GM21526 (cell line): ENCODE results near the gene SMC1B.
"Not testable (repeated sequence)": the region's sequence is repeated elsewhere in the genome, so short reads cannot be mapped to it uniquely, and the experiment has no call there.

Source experiments
- ATAC-seq: cut with Tn5 transposase; IDR thresholded peaks from one replicate; pipeline ENCODE4 v1.9.1; 2021; ENCODE audit warnings: moderate library complexity; ENCODE audit not compliant: unreplicated experiment, low FRiP score

The SMC1B gene, protein sequence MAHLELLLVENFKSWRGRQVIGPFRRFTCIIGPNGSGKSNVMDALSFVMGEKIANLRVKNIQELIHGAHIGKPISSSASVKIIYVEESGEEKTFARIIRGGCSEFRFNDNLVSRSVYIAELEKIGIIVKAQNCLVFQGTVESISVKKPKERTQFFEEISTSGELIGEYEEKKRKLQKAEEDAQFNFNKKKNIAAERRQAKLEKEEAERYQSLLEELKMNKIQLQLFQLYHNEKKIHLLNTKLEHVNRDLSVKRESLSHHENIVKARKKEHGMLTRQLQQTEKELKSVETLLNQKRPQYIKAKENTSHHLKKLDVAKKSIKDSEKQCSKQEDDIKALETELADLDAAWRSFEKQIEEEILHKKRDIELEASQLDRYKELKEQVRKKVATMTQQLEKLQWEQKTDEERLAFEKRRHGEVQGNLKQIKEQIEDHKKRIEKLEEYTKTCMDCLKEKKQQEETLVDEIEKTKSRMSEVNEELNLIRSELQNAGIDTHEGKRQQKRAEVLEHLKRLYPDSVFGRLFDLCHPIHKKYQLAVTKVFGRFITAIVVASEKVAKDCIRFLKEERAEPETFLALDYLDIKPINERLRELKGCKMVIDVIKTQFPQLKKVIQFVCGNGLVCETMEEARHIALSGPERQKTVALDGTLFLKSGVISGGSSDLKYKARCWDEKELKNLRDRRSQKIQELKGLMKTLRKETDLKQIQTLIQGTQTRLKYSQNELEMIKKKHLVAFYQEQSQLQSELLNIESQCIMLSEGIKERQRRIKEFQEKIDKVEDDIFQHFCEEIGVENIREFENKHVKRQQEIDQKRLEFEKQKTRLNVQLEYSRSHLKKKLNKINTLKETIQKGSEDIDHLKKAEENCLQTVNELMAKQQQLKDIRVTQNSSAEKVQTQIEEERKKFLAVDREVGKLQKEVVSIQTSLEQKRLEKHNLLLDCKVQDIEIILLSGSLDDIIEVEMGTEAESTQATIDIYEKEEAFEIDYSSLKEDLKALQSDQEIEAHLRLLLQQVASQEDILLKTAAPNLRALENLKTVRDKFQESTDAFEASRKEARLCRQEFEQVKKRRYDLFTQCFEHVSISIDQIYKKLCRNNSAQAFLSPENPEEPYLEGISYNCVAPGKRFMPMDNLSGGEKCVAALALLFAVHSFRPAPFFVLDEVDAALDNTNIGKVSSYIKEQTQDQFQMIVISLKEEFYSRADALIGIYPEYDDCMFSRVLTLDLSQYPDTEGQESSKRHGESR

DNA sequence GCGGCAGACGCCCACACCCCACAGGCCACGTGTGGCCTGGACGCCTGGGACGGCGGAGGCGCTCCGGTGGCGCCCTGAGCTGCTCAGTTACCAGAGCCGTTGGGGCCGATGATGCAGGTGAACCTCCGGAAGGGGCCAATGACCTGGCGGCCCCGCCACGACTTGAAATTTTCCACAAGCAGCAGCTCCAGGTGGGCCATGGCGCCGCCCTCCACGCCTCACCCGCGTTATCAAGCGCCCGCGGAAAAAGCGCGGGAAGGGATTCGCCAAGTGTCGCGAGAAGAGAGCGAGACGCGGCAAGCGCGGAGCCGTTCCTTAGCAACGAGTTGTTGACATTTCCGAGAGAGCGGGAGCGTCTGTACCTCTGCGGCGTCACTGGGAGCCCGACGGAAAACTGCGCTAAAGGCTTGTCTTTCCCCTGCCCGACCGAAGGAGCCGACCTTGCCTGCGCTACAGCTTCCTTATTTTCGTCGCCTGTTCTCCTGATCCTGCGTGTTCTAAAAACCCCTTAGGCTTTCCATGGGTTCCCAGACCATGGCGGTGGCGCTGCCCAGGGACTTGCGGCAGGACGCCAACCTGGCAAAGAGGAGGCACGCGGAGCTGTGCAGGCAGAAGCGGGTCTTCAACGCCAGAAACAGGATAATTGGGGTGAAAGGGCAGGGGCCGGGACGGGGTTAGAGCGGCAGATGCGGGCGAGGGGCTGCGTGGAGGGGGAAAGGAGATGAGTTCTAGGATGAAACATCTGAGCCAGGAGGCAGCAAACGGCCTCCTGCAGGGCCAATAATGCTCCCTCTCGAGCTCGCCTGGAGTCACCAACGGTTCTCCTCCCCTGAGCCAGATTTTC, at the start of gene SMC1B, which contains the start of gene RIBC2:
Gene SMC1B, minus strand, starts transcription at position 232 of the 844 bp plus-strand sequence. Its CDS starts 32 bp downstream, at position 200.
Gene RIBC2, plus strand, starts transcription at position 326 of the 844 bp plus-strand sequence. Its CDS starts 194 bp downstream, at position 520.
- ATAC-seq: no peak

DNA sequence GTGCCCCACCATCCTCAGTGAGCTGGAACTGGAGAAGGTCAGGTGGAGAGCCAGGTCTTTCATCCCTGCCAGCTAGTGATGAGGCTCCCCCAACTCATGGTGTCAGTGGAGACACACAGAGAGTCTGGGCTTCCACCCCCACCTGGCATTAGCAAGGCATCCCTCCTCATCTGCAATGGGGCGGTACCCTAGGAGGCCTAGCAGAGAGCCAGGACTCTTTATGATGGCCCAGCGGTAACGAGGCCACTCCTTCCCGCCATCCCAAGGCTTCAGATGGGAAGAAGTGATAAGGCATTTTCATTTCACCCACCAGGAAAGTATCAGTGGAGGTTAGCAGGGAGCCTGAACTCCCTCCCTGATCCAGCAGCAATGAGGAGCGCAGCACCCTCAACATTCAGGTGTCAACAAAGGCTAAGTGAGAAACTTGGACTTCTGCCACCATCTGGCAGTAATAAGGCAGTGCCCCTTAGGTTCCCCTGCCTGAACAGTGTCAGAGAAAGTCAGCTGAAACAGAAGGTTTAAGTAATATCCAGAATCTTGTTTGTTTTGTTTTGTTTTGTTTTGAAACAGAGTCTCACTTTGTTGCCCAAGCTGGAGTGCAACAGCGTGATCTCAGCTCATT, 48.7 kb upstream of the SMC1B start:
- no peak for ATAC-seq

DNA sequence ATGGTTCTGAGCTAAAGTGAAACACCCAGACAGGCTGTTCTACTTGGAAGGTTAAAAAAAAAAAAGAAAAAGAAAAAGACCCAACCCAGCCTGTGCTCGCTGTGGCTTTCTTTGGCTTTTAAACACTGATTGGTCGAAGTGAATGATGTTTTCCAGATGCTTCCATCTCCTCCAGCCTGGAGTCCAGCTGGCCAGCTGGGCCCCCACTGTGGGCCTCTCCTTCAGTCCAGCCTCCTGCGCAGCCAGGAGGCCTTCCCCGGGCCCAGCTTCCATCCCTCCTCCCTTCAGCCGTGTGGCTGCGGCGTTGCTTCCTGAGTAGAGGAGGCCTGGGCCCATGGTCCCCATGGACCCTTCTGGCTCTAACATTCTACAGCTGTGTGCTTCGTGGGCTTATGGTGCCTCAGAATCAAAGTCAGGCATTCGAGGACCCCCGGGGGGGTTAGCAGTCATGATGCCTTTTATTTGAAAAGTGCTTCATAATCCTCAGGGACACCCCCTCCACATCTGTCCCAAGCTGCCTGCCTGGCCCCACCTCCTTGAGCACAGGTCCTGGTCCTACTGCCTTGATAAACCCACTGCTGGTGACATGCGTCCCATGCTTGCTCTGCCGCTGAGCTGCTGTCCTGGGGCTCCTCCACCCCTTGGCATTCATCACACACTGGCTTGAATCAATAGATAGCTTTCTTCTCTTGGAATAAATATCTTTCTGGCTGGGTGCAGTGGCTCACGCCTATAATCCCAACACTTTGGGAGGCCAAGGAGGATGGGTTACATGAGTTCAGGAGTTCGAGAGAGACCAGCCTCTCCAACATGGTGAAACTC, 47.1 kb upstream of the SMC1B start:
- no peak for ATAC-seq

DNA sequence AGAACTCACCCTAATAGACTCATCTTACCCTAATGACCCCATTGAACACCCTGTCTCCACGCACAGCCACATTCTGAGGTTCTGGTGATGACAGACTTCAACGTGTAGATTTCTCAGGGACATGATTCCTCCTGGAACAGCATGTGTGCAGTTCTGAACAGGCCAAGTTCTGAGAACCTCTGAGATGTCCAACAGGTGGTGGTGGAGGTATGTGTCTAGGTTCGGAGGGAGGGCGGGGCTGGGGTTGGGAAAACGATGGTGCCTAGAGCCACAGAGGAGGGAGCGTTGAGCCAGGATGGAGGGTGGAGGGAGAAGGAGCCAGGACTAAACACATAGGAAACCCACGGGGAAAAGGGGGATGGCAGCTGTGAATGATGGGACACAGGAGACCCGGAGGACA, 45.8 kb upstream of the SMC1B start:
- ATAC-seq: no peak

DNA sequence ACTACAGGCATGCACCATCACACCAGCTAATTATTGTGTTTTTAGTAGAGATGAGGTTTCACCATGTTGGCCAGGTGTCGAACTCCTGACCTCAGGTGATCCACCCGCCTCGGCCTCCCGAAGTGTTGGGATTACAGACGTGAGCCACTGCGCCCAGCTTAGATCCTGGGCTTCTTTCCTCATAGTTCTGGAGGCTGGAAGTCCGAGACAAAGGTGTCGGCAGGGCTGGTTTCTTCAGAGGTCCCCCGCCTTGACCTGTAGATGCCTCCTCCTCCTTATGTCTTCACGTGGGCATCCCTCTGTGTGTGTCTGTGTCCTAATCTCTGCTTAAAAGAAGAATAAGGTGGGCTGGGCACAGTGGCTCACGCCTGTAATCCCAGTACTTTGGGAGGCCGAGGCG, 45.1 kb upstream of the SMC1B start:
- ATAC-seq: no peak

DNA sequence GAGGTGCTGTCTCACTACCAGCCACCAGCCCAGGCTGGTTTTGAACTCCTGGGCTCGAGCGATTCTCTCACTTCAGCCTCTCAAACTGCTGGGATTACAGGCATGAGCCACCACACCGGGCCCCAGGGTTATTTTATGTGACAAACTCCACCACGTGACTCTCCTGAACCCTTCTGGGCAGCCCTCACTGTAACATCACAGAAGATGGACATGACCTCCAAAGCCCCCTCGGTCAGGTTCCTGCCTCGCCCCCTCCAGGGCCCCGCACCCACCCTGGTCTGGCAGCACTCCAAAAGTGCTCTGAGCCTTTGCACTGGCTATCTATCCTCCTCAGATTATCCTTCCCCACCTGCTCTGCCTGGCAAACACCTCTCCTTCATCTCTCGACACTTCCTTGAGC, 43.4 kb upstream of the SMC1B start:
- no peak for ATAC-seq

DNA sequence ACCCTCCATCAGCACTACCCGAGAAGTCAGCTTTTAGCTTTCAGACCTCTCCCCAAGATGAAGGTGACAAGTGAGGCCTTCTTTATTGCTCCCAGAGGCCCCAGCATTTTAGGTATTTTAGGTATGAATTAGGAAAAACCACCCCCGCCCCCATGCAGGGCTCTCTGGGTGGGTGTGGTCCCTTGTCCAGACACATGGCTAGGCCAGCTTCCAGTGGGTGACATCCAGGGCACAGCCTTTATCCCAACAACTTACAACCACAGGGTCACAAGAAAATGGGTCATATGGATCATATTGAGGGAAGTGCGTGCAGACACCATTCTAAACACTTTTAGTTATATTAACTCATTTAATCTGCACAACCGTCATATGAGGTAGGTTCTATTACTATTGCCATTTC, 42.2 kb upstream of the SMC1B start:
- ATAC-seq: no peak

DNA sequence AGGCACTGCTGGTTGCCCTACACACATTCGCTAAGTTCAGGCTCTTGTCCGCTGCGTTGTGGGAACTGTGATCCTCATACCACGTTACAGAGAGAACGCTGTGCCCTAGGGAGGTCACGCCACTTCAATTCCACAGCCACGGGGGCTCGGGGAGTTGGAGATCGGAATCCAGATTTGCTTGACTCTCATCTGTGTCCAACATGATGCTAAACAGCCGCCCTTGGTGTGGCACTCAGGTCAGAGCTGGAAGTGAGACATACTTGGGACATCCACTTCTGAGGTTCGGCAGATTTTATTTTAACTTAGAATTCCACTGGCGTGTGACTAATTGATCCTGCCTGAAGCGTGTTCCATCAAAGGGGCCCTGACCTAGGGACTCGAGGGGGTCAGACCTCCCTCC, 41.8 kb upstream of the SMC1B start:
- no peak for ATAC-seq

DNA sequence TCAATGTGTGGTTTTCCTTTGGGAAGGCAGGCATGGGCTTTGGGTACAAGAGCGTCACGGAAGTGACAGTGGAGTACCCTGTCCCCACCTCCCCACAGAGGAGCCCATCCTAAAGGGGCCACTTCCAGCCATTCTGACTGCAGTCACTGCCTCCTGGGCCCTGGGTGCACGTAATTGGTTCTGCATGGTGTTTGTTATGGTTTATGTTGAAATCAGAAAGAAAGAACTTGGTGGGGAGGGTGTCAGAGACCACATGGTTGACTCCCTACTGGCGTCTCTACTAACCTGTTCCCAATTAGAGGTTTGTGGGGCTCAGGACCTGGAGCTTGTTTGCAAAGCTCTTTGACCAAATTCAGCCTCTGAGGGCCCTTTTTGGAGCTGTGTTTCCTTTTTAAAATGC, 40.9 kb upstream of the SMC1B start:
- ATAC-seq: no peak

DNA sequence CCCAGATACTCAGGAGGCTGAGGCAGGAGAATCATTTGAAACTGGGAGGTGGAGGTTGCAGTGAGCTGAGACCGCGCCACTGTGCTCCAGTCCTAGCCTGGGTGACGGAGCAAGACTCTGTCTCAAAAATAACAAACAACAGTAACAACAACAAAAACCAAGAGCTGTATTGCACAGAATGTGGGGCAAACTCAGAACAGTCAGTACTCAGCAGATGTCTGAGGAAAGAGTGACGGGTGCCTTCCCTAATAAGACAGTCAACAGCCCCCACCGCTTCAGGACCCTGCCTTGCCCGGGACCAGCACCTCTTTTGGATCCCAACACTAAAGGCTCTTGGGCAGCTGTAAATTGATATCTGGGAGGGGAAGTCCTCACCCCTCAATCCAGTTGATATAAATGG, 40.4 kb upstream of the SMC1B start:
- ATAC-seq: no peak

DNA sequence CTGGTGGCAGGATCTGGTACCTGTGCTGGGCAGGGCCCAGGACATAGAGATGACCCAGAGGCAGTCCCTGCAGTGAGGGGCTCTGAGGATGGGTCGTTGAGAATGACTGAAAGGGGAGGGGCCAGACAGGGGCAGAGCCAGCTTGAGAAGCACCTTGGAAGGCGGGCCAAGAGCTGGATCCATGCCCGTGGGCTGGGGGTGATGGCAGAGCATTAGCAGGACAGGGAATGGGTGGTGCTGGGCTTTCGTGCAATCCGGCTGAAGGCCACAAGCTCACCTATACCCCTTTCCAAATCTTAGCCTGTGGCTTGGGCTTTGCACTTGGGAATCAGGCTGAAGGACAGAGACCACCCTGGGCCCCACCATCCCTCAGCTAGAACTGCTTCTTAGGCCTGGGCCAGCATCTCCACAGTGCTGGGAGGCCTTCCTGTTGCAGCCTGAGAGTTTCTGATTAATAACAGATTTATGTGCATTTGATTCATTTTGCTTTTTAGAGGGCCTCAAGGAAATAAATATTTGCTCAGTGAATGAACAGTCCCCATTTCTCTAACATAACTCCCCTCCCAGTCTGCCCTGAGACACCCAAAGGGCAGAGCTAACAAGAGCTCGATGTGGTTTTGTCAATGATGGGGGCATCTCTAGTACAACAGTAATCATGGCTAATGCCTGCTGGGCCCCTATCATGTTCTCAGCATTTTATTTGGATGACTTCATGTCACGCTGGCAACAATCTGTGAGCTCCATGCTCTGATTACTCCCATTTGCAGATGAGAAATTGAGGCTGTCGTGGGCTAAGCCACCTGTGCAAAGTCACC, 39.4 kb upstream of the SMC1B start:
- ATAC-seq: no peak

DNA sequence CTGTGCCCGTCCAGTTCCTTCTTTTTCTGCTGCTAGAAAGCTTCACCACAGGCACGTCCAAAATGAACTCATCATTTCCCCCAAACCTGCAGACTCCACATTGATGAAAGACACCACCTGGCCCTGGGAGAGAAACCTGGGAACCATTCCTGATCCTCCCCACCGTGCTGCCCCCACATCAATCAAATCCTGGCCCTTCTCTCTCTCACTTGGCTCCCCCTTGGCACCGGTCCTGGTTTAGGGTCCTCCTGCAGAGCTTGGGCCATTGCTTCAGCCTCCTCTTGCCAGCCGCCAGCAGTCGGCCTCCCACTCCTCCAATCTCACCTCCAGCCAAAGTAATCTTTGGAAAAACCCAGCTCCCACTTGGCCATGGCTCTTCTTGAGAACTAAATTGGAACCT, 38.6 kb upstream of the SMC1B start:
- no peak for ATAC-seq

DNA sequence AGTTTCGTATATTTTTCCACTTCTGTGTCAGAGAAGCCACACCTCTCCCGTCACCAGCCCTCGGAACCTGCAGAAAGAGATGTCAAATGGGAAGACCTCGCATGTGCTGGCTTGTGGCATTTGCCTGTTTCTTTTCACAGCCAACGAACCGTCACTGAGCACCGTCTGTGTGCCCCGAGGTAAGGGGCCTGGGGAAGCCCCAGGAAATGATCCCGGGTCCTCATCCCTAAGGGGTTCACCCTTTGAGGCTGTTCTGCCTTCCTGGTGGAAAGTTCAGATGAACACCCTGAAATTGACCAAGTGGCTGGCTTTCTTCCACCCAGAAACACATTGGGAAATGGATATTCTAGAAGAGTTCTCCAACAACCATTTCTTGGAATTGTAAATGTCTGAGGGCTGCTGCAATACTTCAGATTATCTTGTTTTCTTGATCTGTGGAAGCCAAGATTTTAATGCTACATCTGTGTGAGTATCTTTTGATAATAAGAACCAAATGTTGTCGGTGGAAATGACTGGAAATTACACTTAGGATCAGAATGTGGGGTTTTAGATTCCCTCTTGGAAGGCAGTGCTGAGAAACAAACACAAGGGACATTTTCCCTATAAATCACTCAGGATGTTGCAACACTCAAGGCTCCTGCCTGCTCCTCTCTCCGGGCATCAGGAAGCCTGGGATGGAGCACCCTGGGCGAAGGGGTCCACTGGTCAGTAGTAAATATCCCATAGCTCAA, 37.7 kb upstream of the SMC1B start:
- no peak for ATAC-seq

DNA sequence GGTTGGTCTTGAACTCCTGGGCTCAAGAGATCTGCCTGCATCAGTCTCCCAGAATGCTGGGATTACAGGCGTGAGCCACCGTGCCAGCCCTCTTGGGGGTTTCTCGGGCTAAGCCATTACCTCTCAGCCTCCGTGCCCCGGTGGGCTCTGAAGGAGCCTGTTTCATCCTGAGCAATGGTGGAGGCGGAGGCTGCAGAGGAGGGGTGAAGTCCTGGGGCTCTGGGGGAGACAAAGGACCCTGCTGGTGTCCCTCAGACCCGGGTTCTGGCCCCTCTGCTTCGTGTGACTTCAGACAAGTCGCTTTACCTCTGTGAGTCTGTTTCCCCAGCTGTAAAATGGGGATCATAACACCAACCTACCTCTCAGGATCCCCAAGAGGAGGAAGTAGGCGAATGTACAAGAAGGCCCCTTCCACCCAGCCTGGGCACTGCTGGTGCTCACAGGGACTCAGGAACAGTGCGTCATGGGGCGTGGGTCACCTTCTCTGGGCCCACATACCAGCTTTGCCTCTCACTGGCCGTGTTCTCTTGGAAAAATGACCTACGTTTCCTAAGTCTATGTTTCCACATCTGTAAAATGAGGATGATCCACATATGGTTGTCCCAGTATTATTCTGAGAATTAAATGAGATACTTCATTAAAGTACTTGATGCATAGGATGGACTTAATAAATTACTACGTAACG, 36.8 kb upstream of the SMC1B start:
- ATAC-seq: no peak

DNA sequence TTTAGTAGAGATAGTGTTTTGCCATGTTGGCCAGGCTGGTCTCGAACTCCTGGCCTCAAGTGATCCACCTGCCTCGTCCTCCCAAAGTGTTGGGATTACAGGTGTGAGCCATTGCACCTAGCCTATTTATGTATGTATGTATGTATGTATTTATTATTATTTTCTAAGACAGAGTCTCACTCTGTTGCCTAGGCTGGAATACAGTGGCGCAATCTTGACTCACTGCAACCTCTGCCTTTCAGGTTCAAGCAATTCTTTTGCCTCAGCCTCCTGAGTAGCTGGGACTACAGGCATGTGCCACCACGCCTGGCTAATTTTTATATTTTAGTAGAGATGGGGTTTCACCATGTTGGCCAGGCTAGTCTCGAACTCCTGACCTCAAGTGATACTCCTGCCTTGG, 36.0 kb upstream of the SMC1B start:
- ATAC-seq: not testable (repeated sequence)

DNA sequence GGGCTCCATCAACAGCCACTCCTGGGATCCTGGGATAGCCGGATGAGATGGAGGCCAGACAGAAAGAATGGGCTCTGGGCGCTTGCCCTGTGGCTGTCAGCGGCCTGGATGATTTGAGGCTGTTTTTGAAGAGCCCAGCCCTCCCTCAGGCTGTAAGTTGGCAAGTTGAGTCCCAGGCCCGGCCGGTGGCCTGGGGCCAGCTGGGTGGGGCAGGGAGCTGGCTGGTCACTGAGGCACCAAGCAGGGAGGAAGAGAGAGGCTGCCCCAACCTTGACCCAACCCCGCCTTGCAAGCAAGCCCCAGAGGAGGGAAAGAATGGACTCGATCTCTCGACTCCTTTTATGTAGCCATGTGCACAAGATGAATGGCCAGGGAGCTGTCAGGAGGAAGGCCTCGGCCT, 35.0 kb upstream of the SMC1B start:
- ATAC-seq: no peak

DNA sequence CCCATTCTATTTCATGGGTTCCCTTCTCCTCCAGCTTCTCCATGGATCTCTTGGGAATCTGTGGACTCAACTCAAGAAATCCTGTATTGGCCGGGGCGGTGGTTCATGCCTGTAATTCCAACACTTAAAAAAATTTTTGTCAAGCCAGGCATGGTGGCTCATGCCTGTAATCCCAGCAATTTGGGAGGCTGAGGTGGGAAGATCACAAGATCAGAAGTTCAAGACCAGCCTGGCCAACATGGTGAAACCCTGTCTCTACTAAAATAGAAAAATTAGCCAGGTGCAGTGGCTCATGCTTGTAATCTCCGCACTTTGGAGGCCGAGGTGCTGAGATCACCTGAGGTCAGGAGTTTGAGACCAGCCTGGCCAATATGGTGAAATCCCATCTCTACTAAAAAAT, 34.2 kb upstream of the SMC1B start:
- not testable (repeated sequence) for ATAC-seq
